ENCODE measurements around the gene MUC5AC. TPM values are rescaled to one million over a fixed set of nuclear protein-coding genes. Genes with fewer than 3 reads are reported as not detected.

Gene MUC5AC
- polyA plus RNA-seq, 1 donor (not counting 4 experiments of a cell fraction or from before 2014, with no cell fraction given), result not detected

DNA sequence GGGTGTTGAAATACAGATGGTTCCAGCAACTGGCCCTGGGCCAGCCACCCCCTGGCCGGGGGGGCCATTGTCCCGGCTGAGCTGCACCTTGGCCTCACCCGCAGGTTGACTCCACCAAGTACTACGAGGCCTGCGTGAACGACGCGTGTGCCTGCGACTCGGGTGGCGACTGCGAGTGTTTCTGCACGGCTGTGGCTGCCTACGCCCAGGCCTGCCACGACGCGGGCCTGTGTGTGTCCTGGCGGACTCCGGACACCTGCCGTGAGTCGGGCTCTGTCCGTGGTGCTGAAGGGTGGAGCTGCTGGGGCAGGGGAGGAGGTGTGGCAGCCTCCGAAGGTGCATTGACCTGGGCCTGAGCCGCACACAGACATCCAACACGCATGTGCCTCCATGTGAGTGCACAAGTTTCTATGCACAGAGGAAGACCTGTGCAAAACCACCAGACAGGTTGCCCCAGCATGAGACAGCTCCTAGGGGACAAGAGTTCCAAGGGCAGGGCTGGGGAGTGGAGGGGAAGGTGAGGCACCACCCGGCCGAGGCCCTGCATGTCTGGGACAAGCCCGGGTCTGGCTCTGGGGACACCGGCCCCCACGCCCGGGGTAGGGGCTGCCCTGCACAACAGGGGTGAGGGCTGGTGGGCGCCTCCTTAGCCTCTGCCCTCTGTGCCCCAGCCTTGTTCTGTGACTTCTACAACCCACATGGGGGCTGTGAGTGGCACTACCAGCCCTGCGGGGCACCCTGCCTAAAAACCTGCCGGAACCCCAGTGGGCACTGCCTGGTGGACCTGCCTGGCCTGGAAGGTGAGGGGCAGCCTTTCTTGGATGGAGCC is 81.2 kb downstream of the MUC5AC start:
- H3K4me2 ChIP-seq (ENCODE audit: control insufficient read depth, extremely low read depth, insufficient read depth, low read depth, low read length), result no peak overlapping the region
- TF ChIP-seq EZH2 (IDR thresholded peaks at IDR 0.05; ENCODE audit: low read length), result no peak
- TF ChIP-seq CTCF (optimal IDR thresholded peaks at IDR 0.05 in 1 of 3, IDR thresholded peaks at IDR 0.05 in 1 of 3, conservative IDR thresholded peaks at IDR 0.05 in 1 of 3; ENCODE audit: extremely low read depth in 1 of 3, insufficient read depth in 2 of 3, low read length in 3 of 3), result no peak
- no peaks in the 10 kb centered on the region for H3K79me2 ChIP-seq (ENCODE audit: control insufficient read depth, insufficient read depth, low read length)
- H3K4me1 ChIP-seq (ENCODE audit: control insufficient read depth, extremely low read depth, insufficient read depth, low read length), result no peaks in the 10 kb centered on the region
- no peak for DNase-seq (ENCODE audit: low read depth, low spot score)
- dilution Hi-C loops (cut with MboI; ENCODE audit: extremely low pct_ligation_motif_present, low sequenced_read_pairs), result no loop called here
- no peak overlapping the region for H3K27ac ChIP-seq (ENCODE audit: control insufficient read depth, insufficient read depth, low read length)
- no peaks in the 10 kb centered on the region for H3K36me3 ChIP-seq (ENCODE audit: control insufficient read depth in 2 of 2, extremely low read depth in 1 of 2, insufficient read depth in 2 of 2, low read length in 2 of 2)
- no peaks in the 10 kb centered on the region for H3K9me1 ChIP-seq (ENCODE audit: control insufficient read depth, extremely low read depth, insufficient read depth, low read length)
- no peak overlapping the region for H3K9ac ChIP-seq (ENCODE audit: control insufficient read depth, extremely low read depth, insufficient read depth, low read length)
- peaks cover 9% of the 10 kb centered on the region for H3K9me3 ChIP-seq (ENCODE audit: control insufficient read depth, low read depth, low read length)
- H3K27me3 ChIP-seq (ENCODE audit: control insufficient read depth, extremely low read depth, insufficient read depth, low read length), result no peaks in the 10 kb centered on the region
- no peak overlapping the region for H3K4me3 ChIP-seq (ENCODE audit: control insufficient read depth in 2 of 3, extremely low read depth in 1 of 3, insufficient read depth in 2 of 3, low read depth in 1 of 3, low read length in 3 of 3)
- no peaks in the 10 kb centered on the region for H4K20me1 ChIP-seq (ENCODE audit: control insufficient read depth, extremely low read depth, insufficient read depth, low read length)
- FAIRE-seq, result no peak
- no peak overlapping the region for H2AFZ ChIP-seq (ENCODE audit: control insufficient read depth, low read length)

GRCh38 chr11:1239596-1240205 is 81.9 kb downstream of the MUC5AC start:
- Histone ChIP-seq H3K36me3 (ENCODE audit: control insufficient read depth in 2 of 2, extremely low read depth in 1 of 2, insufficient read depth in 2 of 2, low read length in 2 of 2) (no peaks in the 10 kb centered on the region), H3K9me1 (ENCODE audit: control insufficient read depth, extremely low read depth, insufficient read depth, low read length) (no peaks in the 10 kb centered on the region), H3K9ac (ENCODE audit: control insufficient read depth, extremely low read depth, insufficient read depth, low read length) (no peak overlapping the region), H4K20me1 (ENCODE audit: control insufficient read depth, extremely low read depth, insufficient read depth, low read length) (no peaks in the 10 kb centered on the region), H3K79me2 (ENCODE audit: control insufficient read depth, insufficient read depth, low read length) (no peaks in the 10 kb centered on the region), H3K9me3 (ENCODE audit: control insufficient read depth, low read depth, low read length) (peaks cover 9% of the 10 kb centered on the region), H3K4me3 (ENCODE audit: control insufficient read depth in 2 of 3, extremely low read depth in 1 of 3, insufficient read depth in 2 of 3, low read depth in 1 of 3, low read length in 3 of 3) (no peak overlapping the region), H3K4me1 (ENCODE audit: control insufficient read depth, extremely low read depth, insufficient read depth, low read length) (no peaks in the 10 kb centered on the region), H3K27ac (ENCODE audit: control insufficient read depth, insufficient read depth, low read length) (no peak overlapping the region), H3K4me2 (ENCODE audit: control insufficient read depth, extremely low read depth, insufficient read depth, low read depth, low read length) (no peak overlapping the region), H2AFZ (ENCODE audit: control insufficient read depth, low read length) (no peak overlapping the region), H3K27me3 (ENCODE audit: control insufficient read depth, extremely low read depth, insufficient read depth, low read length) (no peaks in the 10 kb centered on the region)
- dilution Hi-C loops (cut with MboI; ENCODE audit: extremely low pct_ligation_motif_present, low sequenced_read_pairs), result no loop called here
- DNase-seq (ENCODE audit: low read depth, low spot score), result no peak
- TF ChIP-seq CTCF (optimal IDR thresholded peaks at IDR 0.05 in 1 of 3, IDR thresholded peaks at IDR 0.05 in 1 of 3, conservative IDR thresholded peaks at IDR 0.05 in 1 of 3; ENCODE audit: extremely low read depth in 1 of 3, insufficient read depth in 2 of 3, low read length in 3 of 3) (no peak), EZH2 (IDR thresholded peaks at IDR 0.05; ENCODE audit: low read length) (no peak)
- FAIRE-seq, result no peak
